GM12864 (cell line): ENCODE results near the gene MYL2.

Experiments
- DNase-seq: peaks from one replicate; pipeline ENCODE4 v3.0.0-alpha.2; 2011; ENCODE audit warnings: low read depth
- H3K4me3 ChIP-seq: 2 replicates; pipeline ENCODE4 v1.5.1; 2011; ENCODE audit warnings: mild to moderate bottlenecking, low read depth, low read length, control low read depth
- TF ChIP-seq, protein P1 (sequence below): IDR thresholded peaks from 2 replicates; pipeline ENCODE4 v1.5.1; 2011; ENCODE audit warnings: low read depth, mild to moderate bottlenecking, moderate library complexity, low read length, control low read depth, inconsistent platforms; ENCODE audit errors: missing control alignments

MYL2 gene

DNA sequence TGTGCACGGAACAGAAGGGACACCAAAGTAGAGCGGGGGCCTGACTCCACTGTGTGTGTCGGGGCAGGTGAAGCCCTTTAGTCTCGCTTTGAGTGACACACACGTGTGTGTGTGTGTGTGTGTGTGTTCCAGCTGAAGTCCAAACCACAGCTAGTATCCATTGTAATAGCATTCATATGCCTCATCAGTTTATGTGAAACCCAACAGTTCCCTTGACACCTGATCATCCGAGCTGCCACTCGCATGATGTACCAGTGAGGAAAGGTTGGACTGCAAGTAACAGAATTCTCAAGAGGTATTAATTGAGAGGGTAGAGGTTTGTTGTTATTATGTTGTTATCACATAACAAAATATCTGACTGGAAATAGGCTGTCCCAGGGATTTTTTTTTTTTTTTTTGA, 57.2 kb downstream of the MYL2 start:
- H3K4me3 ChIP-seq, result no peak overlapping the region
- DNase-seq, result no peak
- TF ChIP-seq, protein P1, sequence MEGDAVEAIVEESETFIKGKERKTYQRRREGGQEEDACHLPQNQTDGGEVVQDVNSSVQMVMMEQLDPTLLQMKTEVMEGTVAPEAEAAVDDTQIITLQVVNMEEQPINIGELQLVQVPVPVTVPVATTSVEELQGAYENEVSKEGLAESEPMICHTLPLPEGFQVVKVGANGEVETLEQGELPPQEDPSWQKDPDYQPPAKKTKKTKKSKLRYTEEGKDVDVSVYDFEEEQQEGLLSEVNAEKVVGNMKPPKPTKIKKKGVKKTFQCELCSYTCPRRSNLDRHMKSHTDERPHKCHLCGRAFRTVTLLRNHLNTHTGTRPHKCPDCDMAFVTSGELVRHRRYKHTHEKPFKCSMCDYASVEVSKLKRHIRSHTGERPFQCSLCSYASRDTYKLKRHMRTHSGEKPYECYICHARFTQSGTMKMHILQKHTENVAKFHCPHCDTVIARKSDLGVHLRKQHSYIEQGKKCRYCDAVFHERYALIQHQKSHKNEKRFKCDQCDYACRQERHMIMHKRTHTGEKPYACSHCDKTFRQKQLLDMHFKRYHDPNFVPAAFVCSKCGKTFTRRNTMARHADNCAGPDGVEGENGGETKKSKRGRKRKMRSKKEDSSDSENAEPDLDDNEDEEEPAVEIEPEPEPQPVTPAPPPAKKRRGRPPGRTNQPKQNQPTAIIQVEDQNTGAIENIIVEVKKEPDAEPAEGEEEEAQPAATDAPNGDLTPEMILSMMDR, result no peak

GRCh38 chr12:110862329-110862728, 58.0 kb downstream of the MYL2 start:
- no peak overlapping the region for H3K4me3 ChIP-seq
- no peak for DNase-seq
- TF ChIP-seq, protein P1, result no peak

DNA sequence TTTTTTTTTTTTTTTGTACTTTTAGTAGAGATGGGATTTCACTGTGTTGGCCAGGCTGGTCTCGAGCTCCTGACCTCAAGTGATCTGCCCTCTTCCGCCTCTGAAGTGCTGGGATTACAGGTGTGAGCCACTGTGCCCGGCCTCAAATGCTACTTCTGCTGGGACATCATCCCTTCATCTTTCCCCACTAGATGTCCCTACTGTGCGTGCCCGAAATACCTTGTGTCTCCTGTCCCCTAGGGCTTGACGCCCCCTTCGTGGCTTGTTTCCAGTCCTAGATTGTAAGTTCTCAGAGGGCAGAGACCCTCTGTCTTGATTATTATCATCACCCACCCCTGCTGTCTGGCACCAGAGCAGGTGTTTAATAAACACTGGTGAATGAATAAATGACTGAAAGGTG, 58.6 kb downstream of the MYL2 start:
- no peak for DNase-seq
- no peak overlapping the region for H3K4me3 ChIP-seq
- TF ChIP-seq, protein P1, result peak; percentile 5
